CD4-positive, alpha-beta T cell treated with Interleukin-6 for 4 hours (primary cell): ENCODE data around the gene TEC.

Source experiments
- DNase-seq: peaks from one replicate; pipeline ENCODE4 v3.0.0-alpha.2; 2020; ENCODE audit warnings: mixed read lengths

TEC gene

DNA sequence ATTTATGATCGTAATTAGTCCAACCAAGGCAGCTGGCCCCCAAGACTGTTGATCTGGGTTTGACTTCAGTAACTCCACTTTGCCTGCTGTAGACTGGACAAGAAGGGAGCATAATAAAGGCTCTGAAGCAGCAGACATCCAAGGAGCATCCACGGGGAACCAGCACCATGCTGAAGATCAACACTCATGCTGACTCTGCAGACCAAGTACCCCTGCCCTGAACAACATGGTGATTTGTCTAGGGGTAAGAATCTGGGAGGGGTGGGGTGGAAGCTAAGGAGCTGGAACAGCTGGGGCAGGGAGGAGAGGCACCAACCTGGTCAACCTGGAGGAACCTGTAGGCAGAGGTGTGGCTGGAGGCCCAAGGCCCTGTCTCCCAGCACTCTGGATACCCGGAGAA lies 2.1 kb downstream of the TEC start:
- DNase-seq, result no peak

DNA sequence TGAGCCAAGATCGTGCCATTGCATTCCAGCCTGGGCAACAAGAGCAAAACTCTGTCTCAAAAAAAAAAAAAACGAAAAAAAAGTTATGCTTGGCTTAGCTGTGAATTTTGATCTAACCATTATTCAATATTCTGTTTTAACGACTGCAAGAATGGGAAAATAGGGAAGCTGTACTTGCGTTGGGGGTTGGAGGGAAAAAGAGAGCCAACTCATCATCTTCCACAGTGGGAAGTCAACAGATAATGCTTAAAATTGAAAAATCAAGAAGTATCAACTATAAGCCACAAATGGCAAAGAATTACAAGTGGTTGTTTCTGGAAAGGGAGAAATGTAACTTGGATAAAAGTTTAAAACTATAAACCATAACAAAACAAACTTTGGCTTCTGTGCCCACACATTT lies 2.9 kb downstream of the TEC start:
- DNase-seq, result no peak

DNA sequence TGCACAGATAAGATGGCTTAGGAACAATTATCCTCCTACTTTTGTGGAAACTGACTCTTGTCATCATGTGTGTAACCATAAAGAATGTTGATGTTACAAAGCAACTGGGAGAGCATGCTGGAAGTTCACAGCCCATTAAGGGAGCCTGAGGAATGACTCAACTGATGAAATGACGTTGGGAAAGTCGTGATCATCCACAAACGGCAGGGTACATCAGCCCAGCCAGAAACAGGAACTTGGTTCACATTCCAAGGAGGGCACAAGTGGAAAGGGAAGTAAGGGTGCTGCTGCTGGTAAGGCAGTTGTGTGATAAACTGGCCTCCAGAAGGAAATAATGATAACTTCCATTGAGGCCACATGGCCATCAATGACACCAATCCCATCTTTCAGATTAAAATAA lies 6.7 kb downstream of the TEC start:
- DNase-seq, result no peak

DNA sequence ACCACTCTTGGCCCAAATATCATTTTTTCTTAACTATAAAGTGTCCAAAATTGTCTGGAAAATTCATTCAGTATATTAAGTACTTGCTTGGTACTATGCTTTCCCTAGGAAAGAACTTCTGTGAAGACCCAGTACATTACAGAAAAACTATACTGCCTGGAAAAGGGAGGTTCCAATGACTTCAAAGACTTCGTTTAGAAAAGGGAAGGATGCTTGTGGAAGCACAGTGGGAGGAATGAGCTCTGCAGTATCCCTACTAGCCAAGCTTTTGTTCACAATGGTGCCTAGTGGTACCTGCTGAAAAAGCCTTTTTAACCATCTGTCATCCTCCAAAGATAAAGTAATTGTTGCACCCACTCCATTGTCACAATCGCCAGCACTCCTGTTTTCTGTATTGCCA lies 7.2 kb downstream of the TEC start:
- DNase-seq, result no peak

DNA sequence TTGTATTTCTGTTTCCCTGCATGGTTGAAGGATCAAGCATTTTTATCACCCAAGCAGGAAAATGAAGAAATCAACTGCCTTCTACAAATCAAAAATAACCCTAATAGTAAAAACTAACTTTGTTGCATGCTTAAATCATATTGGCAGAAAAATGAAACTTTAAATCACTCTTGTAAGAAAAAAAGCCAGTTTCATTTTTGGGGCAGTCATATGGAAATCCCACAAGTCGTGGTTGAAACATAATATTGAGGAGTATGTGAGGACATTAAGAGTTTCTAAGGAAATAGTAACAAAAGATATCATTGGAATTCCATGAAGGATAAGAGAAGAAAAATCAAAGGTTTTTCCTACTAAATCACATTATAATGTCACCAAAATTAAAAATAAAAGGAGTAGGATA lies 8.4 kb downstream of the TEC start:
- no peak for DNase-seq

GRCh38 chr4:48259748-48260147 lies 9.9 kb downstream of the TEC start:
- DNase-seq, result no peak

DNA sequence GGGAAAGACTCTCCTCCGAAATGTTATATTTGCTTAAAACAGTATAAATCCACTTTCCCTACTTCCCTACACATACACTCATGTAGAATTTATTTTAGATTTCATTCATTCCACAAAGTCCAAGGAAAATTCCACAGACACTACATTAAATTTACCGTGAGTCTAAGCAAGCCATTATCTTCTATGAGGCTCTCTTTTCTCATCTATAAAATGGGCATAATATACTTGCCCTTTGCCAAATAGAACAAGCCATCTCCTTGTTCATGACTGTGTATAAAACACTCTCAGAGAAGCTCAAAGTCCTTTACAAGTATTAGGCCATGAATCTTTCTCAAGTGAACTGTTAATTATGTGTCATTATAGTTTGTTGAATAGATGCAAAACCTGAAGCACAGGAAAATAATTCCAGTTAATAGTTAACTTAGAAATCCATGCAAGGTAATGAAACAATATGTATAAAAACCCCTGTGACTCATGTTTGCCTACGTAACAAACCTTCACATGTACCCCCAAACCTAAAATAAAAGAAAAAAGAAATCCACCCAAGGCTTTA lies 10.7 kb downstream of the TEC start:
- DNase-seq, result no peak

- DNase-seq, result no peak
Observed at GRCh38 chr4:48255959-48256342, 13.7 kb downstream of the TEC start.

DNA sequence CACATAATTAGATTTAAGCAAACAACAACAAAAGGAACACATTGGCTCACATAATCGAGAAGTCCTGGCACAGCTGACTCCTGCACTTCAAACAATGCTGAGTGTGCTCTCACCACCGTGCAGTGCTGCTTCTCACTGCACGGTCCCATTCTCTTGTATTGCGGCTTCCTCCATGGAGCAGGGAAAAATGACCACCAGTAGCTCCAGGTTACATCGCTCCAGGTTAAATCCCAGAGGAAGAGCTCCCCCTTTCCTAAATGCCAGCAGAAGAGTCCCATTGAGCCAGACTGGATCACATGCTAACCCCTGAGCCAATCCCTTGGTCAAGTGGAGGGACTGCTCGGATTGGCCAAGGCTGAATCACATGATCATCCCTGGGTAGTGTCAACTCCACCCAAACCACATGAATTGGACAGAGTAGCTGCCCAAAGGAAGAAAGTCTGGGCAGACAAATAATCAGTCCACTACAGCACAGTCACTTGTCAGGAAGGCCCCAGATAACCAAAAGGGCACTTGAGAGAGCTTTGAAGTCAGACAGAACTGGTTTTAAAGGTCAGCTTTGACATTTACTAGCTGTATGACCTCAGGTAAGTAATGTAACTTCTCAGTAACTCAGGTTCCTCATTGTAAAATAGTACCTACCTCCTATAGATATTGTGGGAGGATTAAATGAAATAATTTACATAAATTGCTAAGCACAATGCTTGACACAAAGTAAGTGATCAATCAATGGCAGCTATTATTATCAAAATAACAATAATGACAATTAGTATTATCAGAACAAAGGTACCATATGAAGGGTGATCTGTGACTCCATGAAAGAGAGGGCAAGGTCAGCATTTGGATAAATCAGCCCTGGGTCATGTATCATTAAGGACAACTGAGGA lies 14.3 kb downstream of the TEC start:
- no peak for DNase-seq

DNA sequence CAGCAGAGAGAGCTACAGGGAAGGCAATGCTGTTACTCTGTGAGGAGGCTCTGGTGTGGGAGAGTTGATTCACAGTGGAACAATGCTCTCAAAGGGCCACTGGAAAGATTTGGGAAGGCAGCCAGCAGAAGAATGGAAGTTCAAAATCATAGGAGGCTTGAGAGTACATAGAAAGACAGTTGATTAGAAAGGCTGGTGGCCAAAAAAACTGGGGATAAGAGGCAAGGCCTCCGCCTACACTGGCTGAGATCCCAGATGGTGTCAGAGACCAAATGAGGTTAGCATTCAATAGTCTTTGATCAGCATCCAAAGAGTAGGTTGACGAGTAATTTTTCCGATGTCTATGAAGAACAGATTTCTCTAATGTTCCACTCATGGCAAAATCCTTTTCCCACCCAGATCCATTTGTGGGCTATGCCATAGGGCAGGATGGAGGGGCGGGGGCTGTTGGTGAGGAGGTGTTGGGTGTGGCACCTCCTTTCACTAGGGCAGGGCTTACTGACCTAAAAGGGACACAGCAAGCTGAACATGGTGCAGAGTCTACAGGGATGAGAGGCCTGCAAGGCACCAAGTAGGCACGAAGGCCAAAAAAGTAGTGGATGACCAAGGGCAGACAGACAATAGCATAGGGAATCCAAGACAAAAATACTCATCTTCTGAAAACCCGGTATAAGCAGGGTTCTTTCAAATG lies 15.1 kb downstream of the TEC start:
- no peak for DNase-seq

DNA sequence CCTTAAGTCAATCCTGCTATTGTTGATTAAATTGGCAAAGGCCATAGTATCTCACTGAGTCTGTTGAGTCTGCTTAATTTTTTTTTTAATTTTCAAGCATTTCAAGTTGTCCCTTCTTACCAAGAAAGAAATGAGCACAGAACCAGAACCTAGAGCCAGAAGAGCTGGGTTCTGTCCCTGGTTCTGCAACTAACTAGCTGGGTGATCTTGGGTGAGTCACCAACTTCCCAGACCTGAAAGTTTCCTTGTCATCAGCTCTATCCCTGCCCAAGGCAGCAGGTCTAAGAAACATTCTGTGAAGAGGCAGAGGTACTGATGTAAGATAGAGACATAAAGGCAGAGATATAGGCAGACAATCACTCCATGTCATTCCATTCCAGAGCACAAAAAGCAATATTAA lies 17.3 kb downstream of the TEC start:
- DNase-seq, result no peak

- no peak for DNase-seq
Observed at GRCh38 chr4:48250980-48251379, 18.7 kb downstream of the TEC start.

DNA sequence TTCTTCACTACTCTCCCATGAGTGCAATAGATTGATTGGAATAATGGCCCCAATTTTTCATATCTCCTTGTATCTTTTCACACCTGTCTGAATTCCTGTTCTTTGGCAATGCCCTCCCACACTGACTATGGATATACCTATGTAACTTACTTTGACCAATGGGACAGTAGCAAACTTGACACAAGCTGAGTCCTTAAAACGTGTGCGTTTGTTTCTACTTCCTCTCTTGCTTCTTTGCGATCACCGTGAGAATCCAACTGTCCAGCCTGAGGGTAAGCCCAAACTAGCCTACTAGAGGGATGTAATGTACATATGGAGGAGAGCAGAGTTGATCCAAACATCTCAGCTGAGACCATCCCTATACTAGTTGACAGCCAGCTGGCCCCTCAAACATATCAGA lies 19.3 kb downstream of the TEC start:
- DNase-seq, result no peak

GRCh38 chr4:48249378-48249777 lies 20.3 kb downstream of the TEC start:
- no peak for DNase-seq

GRCh38 chr4:48248559-48248953 lies 21.1 kb downstream of the TEC start:
- DNase-seq, result no peak

DNA sequence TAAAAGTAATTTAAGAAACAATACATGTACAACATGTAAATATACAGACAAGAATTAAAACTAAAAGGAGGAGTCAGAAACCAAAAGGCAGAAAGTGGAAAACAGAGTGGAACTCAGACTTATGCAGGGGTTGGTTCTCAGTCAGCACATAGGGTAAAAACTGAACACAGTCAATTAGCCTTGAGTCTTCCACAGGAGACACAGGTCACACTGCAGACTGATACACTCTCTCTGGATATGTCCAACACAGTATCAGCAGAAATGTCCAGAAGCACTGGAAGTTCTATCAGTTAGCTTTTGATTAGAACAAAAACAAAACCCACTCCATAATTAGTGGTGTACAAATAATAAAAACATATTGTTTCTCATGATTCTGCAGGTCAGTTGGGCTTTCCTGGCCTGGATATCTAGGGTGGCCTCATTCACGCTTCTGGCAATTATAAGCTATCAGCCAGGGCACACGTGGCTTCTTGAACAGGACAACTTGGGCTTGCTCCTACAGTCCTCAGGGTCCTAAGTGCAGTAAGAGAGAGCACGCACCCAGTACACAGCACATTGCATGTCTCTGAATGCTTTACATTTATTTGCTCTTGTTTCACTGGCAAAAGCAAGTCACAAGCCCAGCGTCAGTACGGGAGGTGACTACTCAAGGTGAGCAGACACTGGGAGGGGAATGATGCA lies 21.6 kb downstream of the TEC start:
- no peak for DNase-seq

GRCh38 chr4:48247142-48247877 lies 22.3 kb downstream of the TEC start:
- DNase-seq, result no peak

DNA sequence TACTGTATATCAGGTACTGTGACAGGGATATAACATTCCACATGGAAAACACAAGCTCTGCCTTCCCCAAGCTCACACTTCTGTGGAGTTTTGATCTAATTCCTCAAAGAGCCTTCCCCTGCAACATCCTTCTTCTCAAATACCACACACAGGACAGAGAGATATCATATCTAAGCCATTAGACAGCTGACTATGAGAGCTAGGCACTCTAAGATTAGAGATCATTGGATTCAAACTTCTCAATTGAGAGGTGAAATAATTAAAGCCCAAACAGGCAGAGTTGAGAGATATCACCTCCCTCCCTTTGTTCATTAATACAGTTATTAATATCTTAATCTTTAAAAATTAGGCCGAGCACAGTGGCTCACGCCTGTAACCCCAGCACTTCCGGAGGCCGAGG lies 25.0 kb downstream of the TEC start:
- DNase-seq, result no peak

- DNase-seq, result no peak
Observed at GRCh38 chr4:48243887-48244286, 25.8 kb downstream of the TEC start.

GRCh38 chr4:48243429-48243828 lies 26.2 kb downstream of the TEC start:
- no peak for DNase-seq

DNA sequence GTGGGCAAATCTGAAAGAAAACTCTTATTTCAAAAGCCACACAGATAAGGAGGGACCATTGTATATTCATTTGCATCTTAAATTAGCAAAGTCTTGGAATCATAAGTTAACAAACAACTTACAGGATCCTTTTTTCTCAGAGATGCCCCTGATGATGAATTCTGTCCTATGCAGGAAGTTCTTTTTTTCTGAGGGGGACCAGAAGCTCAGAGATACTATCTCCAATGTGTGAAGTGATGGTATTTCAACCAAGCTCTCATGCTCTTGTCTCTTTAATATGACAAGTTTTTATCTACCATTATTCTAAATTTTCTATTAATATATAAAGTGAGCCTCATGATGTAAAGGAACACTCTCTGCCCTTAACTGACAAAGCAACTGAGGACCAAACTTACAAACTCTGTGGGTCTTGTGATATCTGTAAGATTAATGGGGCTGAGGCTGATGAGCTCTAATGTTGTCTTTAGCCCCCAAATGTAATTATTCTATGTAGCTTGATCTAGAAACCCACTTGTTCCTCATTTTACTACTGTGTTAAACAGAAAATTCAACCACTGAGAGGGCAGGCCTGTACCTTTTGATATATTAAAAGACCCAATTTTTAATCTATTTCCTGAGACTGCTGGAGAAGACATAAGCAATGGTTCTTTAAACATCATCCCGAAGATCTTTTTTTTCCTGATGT lies 27.0 kb downstream of the TEC start:
- no peak for DNase-seq

GRCh38 chr4:48241731-48242130 lies 27.9 kb downstream of the TEC start:
- DNase-seq, result no peak
